Measurements from ENCODE around the gene RHOT1. TPM values are rescaled to one million over a fixed set of nuclear protein-coding genes. Genes with fewer than 3 reads are reported as not detected.

The RHOT1 gene
- total RNA-seq, 1 experiment from 2014 or later = 39.2 TPM

- intact Hi-C loops (cut with micrococcal nuclease; ENCODE audit: unreplicated experiment) = no loop called here
- ChIA-PET CTCF (no interaction called here), POLR2A (no interaction called here)
- H3K27ac ChIP-seq (ENCODE audit: low read length) = no peak overlapping the region
- H3K36me3 ChIP-seq (ENCODE audit: control insufficient read depth, insufficient read depth, low read length) = no peaks in the 10 kb centered on the region
- DNase-seq (ENCODE audit: low read depth, low spot score) = no peak
- no peaks in the 10 kb centered on the region for H3K9me3 ChIP-seq (ENCODE audit: control insufficient read depth, insufficient read depth, low read depth, low read length)
- ATAC-seq = no peak
- no peak overlapping the region for H3K4me3 ChIP-seq (ENCODE audit: low read depth in 2 of 2, low read length in 2 of 2)
- H3K27me3 ChIP-seq (ENCODE audit: control insufficient read depth, insufficient read depth, low read length) = no peaks in the 10 kb centered on the region
- in situ Hi-C loops (cut with HindIII; ENCODE audit: low pct_unique_long_range_greater_than_20kb, low sequenced_read_pairs) = no loop called here
- no TSS peak for BruUV-seq (replicated peaks)
- TF ChIP-seq POLR2AphosphoS5 (IDR thresholded peaks at IDR 0.05; ENCODE audit: low read depth, low read length) (no peak), SIN3A (IDR thresholded peaks at IDR 0.05; ENCODE audit: borderline replicate concordance, insufficient read depth, low read depth, low read length) (no peak), TCF7L2 (IDR thresholded peaks at IDR 0.05; ENCODE audit: low read depth, low read length) (no peak), REST (IDR thresholded peaks at IDR 0.05; ENCODE audit: insufficient read depth in 1 of 2, low read depth in 2 of 2, low read length in 1 of 2) (no peak)
- TF ChIP-seq, protein P1, sequence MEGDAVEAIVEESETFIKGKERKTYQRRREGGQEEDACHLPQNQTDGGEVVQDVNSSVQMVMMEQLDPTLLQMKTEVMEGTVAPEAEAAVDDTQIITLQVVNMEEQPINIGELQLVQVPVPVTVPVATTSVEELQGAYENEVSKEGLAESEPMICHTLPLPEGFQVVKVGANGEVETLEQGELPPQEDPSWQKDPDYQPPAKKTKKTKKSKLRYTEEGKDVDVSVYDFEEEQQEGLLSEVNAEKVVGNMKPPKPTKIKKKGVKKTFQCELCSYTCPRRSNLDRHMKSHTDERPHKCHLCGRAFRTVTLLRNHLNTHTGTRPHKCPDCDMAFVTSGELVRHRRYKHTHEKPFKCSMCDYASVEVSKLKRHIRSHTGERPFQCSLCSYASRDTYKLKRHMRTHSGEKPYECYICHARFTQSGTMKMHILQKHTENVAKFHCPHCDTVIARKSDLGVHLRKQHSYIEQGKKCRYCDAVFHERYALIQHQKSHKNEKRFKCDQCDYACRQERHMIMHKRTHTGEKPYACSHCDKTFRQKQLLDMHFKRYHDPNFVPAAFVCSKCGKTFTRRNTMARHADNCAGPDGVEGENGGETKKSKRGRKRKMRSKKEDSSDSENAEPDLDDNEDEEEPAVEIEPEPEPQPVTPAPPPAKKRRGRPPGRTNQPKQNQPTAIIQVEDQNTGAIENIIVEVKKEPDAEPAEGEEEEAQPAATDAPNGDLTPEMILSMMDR (IDR thresholded peaks at IDR 0.05) = no peak
- H3K4me1 ChIP-seq (ENCODE audit: control insufficient read depth, insufficient read depth, low read length) = no peaks in the 10 kb centered on the region
Measured at GRCh38 chr17:32160526-32160925, 18.2 kb downstream of the RHOT1 start.

- Histone ChIP-seq H3K4me3 (ENCODE audit: low read depth in 2 of 2, low read length in 2 of 2) (no peak overlapping the region), H3K36me3 (ENCODE audit: control insufficient read depth, insufficient read depth, low read length) (no peaks in the 10 kb centered on the region), H3K9me3 (ENCODE audit: control insufficient read depth, insufficient read depth, low read depth, low read length) (no peaks in the 10 kb centered on the region), H3K4me1 (ENCODE audit: control insufficient read depth, insufficient read depth, low read length) (no peaks in the 10 kb centered on the region), H3K27ac (ENCODE audit: low read length) (no peak overlapping the region), H3K27me3 (ENCODE audit: control insufficient read depth, insufficient read depth, low read length) (no peaks in the 10 kb centered on the region)
- in situ Hi-C loops (cut with HindIII; ENCODE audit: low pct_unique_long_range_greater_than_20kb, low sequenced_read_pairs) (no loop called here), intact Hi-C loops (cut with micrococcal nuclease; ENCODE audit: unreplicated experiment) (no loop called here)
- ATAC-seq (no peak), DNase-seq (ENCODE audit: low read depth, low spot score) (no peak)
- ChIA-PET CTCF (no interaction called here), POLR2A (no interaction called here)
- BruUV-seq (replicated peaks) = no TSS peak
- TF ChIP-seq, protein P1 (IDR thresholded peaks at IDR 0.05) = no peak
- TF ChIP-seq TCF7L2 (IDR thresholded peaks at IDR 0.05; ENCODE audit: low read depth, low read length) = no peak
- TF ChIP-seq SIN3A (IDR thresholded peaks at IDR 0.05; ENCODE audit: borderline replicate concordance, insufficient read depth, low read depth, low read length) = no peak
- no peak for TF ChIP-seq REST (IDR thresholded peaks at IDR 0.05; ENCODE audit: insufficient read depth in 1 of 2, low read depth in 2 of 2, low read length in 1 of 2)
- TF ChIP-seq POLR2AphosphoS5 (IDR thresholded peaks at IDR 0.05; ENCODE audit: low read depth, low read length) = no peak
Measured at GRCh38 chr17:32161029-32161428, 18.7 kb downstream of the RHOT1 start.

All from Panc1 (cell line).